Measurements from ENCODE around the gene OGFOD3.

The OGFOD3 gene

GRCh38 chr17:82372249-82373071 is 45.9 kb downstream of the OGFOD3 start:
- Histone ChIP-seq H2AFZ (ENCODE audit: low read depth, low read length) (no peak overlapping the region), H3K36me3 (ENCODE audit: insufficient read depth, low read length) (no peaks in the 10 kb centered on the region), H3K4me3 (ENCODE audit: low read depth in 1 of 2, low read length in 2 of 2) (no peak overlapping the region), H3K27me3 (ENCODE audit: insufficient read depth, low read length, poor library complexity) (no peaks in the 10 kb centered on the region), H3K9me3 (ENCODE audit: insufficient read depth, low read length, severe bottlenecking) (no peaks in the 10 kb centered on the region), H3K27ac (ENCODE audit: low read length) (no peak overlapping the region), H3K9ac (ENCODE audit: low read depth, low read length) (no peak overlapping the region), H4K20me1 (ENCODE audit: insufficient read depth, low read length) (no peaks in the 10 kb centered on the region), H3K4me1 (ENCODE audit: insufficient read depth, low read length) (peaks cover 10% of the 10 kb centered on the region; the same call in 1 of the 2 replicates), H3K79me2 (ENCODE audit: insufficient read depth, low read length) (no peaks in the 10 kb centered on the region), H3K4me2 (ENCODE audit: insufficient read depth, low read length) (no peak overlapping the region)
- TF ChIP-seq CTCF (IDR thresholded peaks at IDR 0.05; ENCODE audit: borderline replicate concordance, extremely low read depth, low read length, poor library complexity, severe bottlenecking) = no peak
- no peak for TF ChIP-seq EZH2 (IDR thresholded peaks at IDR 0.05; ENCODE audit: borderline replicate concordance, low read depth, low read length, severe bottlenecking)
- ATAC-seq (ENCODE audit: insufficient read depth, low read depth) (no peak), DNase-seq (no peak)

- H3K27ac ChIP-seq (ENCODE audit: low read length) = no peak within 1 kb of the TSS
- H3K9ac ChIP-seq (ENCODE audit: low read depth, low read length) = no peak within 1 kb of the TSS
- no peak within 1 kb of the TSS for H3K4me2 ChIP-seq (ENCODE audit: insufficient read depth, low read length)
- no peaks in the 10 kb centered on the region for H4K20me1 ChIP-seq (ENCODE audit: insufficient read depth, low read length)
- H3K27me3 ChIP-seq (ENCODE audit: insufficient read depth, low read length, poor library complexity) = no peaks in the 10 kb centered on the region
- no peaks in the 10 kb centered on the region for H3K9me3 ChIP-seq (ENCODE audit: insufficient read depth, low read length, severe bottlenecking)
- no peak within 1 kb of the TSS for H2AFZ ChIP-seq (ENCODE audit: low read depth, low read length)
- peaks cover 19% of the 10 kb centered on the region; the same call in 1 of the 2 replicates for H3K4me1 ChIP-seq (ENCODE audit: insufficient read depth, low read length)
- ATAC-seq (ENCODE audit: insufficient read depth, low read depth) (no peak), DNase-seq (no peak)
- H3K79me2 ChIP-seq (ENCODE audit: insufficient read depth, low read length) = no peaks in the 10 kb centered on the region
- TF ChIP-seq CTCF (IDR thresholded peaks at IDR 0.05; ENCODE audit: borderline replicate concordance, extremely low read depth, low read length, poor library complexity, severe bottlenecking) (no peak), EZH2 (IDR thresholded peaks at IDR 0.05; ENCODE audit: borderline replicate concordance, low read depth, low read length, severe bottlenecking) (no peak)
- no peak within 1 kb of the TSS for H3K4me3 ChIP-seq (ENCODE audit: low read depth in 1 of 2, low read length in 2 of 2)
- no peaks in the 10 kb centered on the region for H3K36me3 ChIP-seq (ENCODE audit: insufficient read depth, low read length)
Observed at GRCh38 chr17:82371333-82372248, 46.8 kb downstream of the OGFOD3 start, which contains the start of gene UTS2R. TSS of gene UTS2R (plus strand) at chr17:82371765. CDS start at chr17:82374325, 2,560 bp downstream.

GRCh38 chr17:82370471-82371332 is 47.7 kb downstream of the OGFOD3 start:
- no peak for ATAC-seq (ENCODE audit: insufficient read depth, low read depth)
- no peak overlapping the region for H2AFZ ChIP-seq (ENCODE audit: low read depth, low read length)
- H3K4me1 ChIP-seq (ENCODE audit: insufficient read depth, low read length) = peaks cover 24% of the 10 kb centered on the region; the same call in 1 of the 2 replicates

More at GRCh38 chr17:82370471-82371332, 47.7 kb downstream of the OGFOD3 start:
- TF ChIP-seq EZH2 (IDR thresholded peaks at IDR 0.05; ENCODE audit: borderline replicate concordance, low read depth, low read length, severe bottlenecking) (no peak), CTCF (IDR thresholded peaks at IDR 0.05; ENCODE audit: borderline replicate concordance, extremely low read depth, low read length, poor library complexity, severe bottlenecking) (no peak)
- Histone ChIP-seq H3K4me2 (ENCODE audit: insufficient read depth, low read length) (no peak overlapping the region), H3K4me3 (ENCODE audit: low read depth in 1 of 2, low read length in 2 of 2) (no peak overlapping the region), H3K9ac (ENCODE audit: low read depth, low read length) (no peak overlapping the region), H4K20me1 (ENCODE audit: insufficient read depth, low read length) (no peaks in the 10 kb centered on the region), H3K79me2 (ENCODE audit: insufficient read depth, low read length) (no peaks in the 10 kb centered on the region), H3K9me3 (ENCODE audit: insufficient read depth, low read length, severe bottlenecking) (no peaks in the 10 kb centered on the region), H3K27ac (ENCODE audit: low read length) (no peak overlapping the region), H3K36me3 (ENCODE audit: insufficient read depth, low read length) (no peaks in the 10 kb centered on the region), H3K27me3 (ENCODE audit: insufficient read depth, low read length, poor library complexity) (no peaks in the 10 kb centered on the region)
- DNase-seq = no peak
